ENCODE measurements around the gene OLFM1.

The OLFM1 gene

DNA sequence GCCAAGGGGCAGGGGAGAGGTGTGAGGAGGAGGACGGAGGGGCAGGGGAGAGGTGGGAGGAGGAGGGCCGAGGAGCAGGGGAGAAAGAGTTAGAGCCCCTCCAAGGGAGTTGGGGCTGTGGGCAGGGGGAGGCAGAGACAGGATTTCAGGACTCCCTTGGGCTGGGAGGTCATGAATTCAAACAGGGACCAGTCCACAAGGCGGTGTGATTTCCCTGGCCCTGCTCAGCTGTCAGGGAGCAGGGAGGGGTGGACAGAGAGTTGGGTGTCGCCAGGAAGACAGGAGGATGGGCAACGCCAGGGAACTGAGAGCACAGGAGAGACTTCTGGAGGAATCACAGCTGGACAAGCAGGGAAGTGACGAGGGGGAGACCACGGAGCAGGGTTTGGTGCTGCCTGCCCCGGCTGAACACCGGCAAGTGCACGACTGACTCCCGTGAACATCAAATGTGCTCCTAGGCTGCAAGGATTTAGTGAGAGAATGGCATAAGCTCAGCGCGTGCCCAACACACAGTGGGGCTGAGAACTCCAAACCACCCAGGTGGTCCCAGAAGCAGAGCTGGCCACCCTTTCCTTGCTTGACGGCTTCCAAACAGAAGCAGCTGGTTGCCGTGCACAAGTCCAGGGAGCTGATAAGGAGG lies 17.8 kb upstream of the OLFM1 start:
- peaks cover 9% of the 10 kb centered on the region for H3K9me3 Mint-ChIP-seq
- H3K4me3 Mint-ChIP-seq = no peak overlapping the region
- no peaks in the 10 kb centered on the region for H3K4me1 Mint-ChIP-seq
- TF ChIP-seq, protein P1, sequence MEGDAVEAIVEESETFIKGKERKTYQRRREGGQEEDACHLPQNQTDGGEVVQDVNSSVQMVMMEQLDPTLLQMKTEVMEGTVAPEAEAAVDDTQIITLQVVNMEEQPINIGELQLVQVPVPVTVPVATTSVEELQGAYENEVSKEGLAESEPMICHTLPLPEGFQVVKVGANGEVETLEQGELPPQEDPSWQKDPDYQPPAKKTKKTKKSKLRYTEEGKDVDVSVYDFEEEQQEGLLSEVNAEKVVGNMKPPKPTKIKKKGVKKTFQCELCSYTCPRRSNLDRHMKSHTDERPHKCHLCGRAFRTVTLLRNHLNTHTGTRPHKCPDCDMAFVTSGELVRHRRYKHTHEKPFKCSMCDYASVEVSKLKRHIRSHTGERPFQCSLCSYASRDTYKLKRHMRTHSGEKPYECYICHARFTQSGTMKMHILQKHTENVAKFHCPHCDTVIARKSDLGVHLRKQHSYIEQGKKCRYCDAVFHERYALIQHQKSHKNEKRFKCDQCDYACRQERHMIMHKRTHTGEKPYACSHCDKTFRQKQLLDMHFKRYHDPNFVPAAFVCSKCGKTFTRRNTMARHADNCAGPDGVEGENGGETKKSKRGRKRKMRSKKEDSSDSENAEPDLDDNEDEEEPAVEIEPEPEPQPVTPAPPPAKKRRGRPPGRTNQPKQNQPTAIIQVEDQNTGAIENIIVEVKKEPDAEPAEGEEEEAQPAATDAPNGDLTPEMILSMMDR (IDR thresholded peaks at IDR 0.05; ENCODE audit: unreplicated experiment in 3 of 3) = no peak
- no peak overlapping the region for H3K27ac Mint-ChIP-seq
- H3K36me3 Mint-ChIP-seq (ENCODE audit: low read depth) = no peaks in the 10 kb centered on the region
- H3K27me3 Mint-ChIP-seq (ENCODE audit: low read depth) = peaks cover 78% of the 10 kb centered on the region

DNA sequence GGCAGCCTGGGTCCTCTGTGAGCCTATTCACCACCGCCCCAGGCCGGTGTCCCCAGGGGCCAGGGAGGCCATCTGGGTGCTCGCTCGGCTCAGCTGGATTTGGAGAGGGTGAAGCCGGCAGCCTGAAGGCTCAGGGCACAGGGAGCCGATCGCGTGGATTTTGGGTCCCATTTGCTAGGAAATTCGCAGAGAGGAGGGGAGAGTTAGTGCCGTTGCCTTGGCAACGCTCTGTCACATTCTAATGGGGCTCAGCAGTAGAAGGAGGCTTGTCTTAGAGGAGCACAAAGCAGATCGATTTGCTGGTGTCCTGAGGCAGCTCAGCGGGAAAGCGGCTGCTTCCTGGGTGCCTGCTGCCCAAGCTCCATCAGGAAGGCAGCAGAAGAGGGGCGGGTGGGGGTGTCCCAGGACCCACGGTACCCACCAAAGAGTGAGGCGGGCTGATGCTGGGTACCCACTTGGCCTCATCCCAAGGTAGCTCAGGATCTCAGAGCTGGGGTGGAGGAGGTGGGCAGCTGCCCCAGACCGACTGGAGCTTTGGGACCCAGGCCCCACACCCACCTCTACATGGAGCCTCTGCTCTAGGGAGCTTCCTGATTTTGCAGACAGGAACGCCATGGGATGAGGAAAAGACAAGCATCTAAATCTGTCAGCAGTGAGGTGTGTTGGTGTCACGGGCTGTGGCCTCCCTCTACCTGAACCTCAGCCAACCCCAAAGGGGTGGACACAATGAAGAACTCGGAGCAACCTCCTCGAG lies 17.1 kb upstream of the OLFM1 start:
- Mint-ChIP-seq H3K9me3 (peaks cover 7% of the 10 kb centered on the region), H3K4me3 (no peak overlapping the region), H3K36me3 (ENCODE audit: low read depth) (no peaks in the 10 kb centered on the region), H3K4me1 (no peaks in the 10 kb centered on the region), H3K27ac (no peak overlapping the region), H3K27me3 (ENCODE audit: low read depth) (peaks cover 81% of the 10 kb centered on the region)
- TF ChIP-seq, protein P1 (IDR thresholded peaks at IDR 0.05; ENCODE audit: unreplicated experiment in 3 of 3) = no peak

DNA sequence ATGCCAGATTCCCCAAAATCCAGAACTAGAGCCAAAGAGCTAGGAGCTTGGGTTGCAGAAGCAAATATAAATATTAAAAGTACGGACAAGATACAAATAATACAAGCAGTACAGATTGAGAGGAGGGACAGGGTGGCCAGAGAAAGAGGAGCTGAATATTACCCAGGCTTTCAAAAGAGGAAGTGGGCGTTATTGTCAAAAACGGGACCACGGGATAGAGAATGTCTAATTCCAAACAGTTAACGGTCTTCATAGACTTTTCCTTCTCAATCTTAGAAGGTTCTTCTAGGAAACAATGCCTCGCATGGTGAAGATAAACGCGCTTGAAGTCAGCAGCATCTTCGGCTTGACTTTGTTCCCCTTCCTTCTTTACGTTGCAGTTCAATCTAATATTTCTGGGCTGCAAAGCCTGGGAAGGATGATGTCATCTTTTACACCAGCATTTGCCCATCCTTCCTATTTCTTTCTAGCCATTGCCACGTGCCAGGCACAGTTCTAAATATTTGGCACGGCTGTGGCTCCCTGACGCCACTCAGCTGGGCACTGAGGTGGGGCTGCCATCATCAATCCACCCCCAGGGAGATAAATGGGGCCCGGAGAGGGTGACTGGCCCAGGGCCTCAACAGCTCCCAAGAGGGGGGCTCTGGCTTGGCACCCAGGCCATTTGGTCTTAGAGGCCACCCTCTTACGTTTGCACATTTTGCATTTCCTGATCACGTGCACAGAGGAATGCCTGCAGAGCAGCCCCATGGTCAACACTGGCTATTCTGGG lies 16.3 kb upstream of the OLFM1 start:
- Mint-ChIP-seq H3K9me3 (no peaks in the 10 kb centered on the region), H3K27ac (no peak overlapping the region), H3K4me1 (no peaks in the 10 kb centered on the region), H3K27me3 (ENCODE audit: low read depth) (peaks cover 79% of the 10 kb centered on the region), H3K36me3 (ENCODE audit: low read depth) (no peaks in the 10 kb centered on the region), H3K4me3 (no peak overlapping the region)
- TF ChIP-seq, protein P1 (IDR thresholded peaks at IDR 0.05; ENCODE audit: unreplicated experiment in 3 of 3) = no peak

DNA sequence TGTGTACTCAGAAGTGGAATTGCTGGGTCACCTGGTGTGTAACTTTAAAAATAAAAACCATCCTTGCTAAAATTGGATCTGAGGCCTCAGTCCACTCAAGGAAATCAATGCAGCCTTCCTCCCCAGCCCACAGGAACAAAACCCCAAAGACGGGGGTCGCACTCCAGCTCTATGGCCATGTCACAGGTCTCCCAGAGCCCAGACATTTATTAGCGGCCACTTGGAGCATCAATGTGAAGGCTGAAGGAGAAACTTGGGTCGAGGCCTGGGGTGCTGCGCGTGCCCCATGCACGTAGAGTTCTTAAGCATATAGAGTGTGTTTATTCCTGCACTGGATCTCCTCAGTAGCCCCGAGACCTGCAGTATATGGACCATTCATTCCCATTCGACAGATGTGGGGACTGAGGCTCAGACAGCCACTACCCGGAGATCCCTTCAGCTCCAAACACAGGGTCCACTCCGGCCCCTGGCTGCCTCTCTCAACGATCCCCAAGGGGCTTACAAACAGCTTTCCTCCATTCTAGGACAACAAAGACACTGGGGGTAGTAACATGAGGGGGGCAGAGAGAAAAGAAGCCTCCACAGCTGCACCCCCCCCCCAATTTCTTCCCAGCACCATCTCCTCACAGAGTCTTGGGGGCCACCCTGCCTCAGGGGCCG lies 14.3 kb upstream of the OLFM1 start:
- Mint-ChIP-seq H3K4me1 (no peaks in the 10 kb centered on the region), H3K4me3 (no peak overlapping the region), H3K36me3 (ENCODE audit: low read depth) (no peaks in the 10 kb centered on the region), H3K9me3 (no peaks in the 10 kb centered on the region), H3K27me3 (ENCODE audit: low read depth) (peaks cover 88% of the 10 kb centered on the region), H3K27ac (no peak overlapping the region)
- TF ChIP-seq, protein P1 (IDR thresholded peaks at IDR 0.05; ENCODE audit: unreplicated experiment in 3 of 3) = no peak

DNA sequence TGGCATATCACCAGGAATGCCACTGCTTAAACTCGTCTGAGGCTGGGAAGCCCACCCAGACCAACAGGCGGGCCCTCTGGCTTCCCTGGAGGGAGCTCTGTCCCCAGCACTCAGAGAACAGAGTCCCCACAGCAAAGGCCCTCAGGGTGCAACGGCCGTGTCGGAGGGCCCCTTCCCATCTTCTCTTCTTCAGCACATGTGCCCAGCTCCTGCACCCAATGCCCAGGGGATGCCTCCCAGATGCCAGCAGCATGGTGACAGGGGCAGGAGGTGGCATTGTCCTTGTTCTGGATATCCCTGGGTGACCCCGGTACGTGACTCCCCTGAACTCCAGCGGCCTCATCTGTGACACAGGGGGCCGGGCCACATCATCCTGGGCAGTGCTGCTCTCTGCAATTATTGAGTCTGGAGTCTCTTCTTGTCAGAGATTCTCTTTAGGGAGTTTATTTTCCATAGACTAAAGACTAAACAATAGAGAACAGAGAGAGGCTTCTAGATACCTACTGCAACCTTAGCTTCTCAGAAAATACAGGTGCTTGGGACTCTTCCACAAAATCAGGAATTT lies 13.6 kb upstream of the OLFM1 start:
- no peak overlapping the region for H3K4me3 Mint-ChIP-seq
- TF ChIP-seq, protein P1 (IDR thresholded peaks at IDR 0.05; ENCODE audit: unreplicated experiment in 3 of 3) = no peak
- no peaks in the 10 kb centered on the region for H3K36me3 Mint-ChIP-seq (ENCODE audit: low read depth)
- H3K4me1 Mint-ChIP-seq = no peaks in the 10 kb centered on the region
- H3K27ac Mint-ChIP-seq = no peak overlapping the region
- H3K9me3 Mint-ChIP-seq = no peaks in the 10 kb centered on the region
- H3K27me3 Mint-ChIP-seq (ENCODE audit: low read depth) = peaks cover 86% of the 10 kb centered on the region

All from nephron (organoid).